B cell (primary cell): Measurements from ENCODE around the gene LDHAL6B. TPM values are rescaled to one million over a fixed set of nuclear protein-coding genes. Genes with fewer than 3 reads are reported as not detected.

ENCODE experiments used
- ATAC-seq: fragments of 200-7000 bp; cut with Tn5 transposase; one replicate; pipeline ENCODE4 v1.10.0; 2021; ENCODE audit warnings: low read depth, mild to moderate bottlenecking, moderate number of reproducible peaks, moderate library complexity
- CTCF ChIA-PET: fragments of 350-600 bp; sonication (Branson Sonifier 250); formaldehyde crosslinking; loops from one replicate; lab custom pipeline; 2021; ENCODE audit warnings: antibody characterized with exemption, inconsistent platforms; lab: Charles Lee
- POLR2A ChIA-PET: fragments of 350-600 bp; sonication (Branson Sonifier 250); formaldehyde crosslinking; loops from one replicate; lab custom pipeline; 2021; ENCODE audit warnings: antibody characterized with exemption; lab: Charles Lee
- DNase-seq: peaks from one replicate; pipeline ENCODE4 v3.0.0; 2013
- H2AFZ ChIP-seq: 2 replicates; pipeline ENCODE4 v1.6.1; 2012; ENCODE audit warnings: mild to moderate bottlenecking, low read depth, low read length; ENCODE audit not compliant: insufficient read depth, poor library complexity, severe bottlenecking
- H3K27ac ChIP-seq, 2 donors: 1 replicate in 1 of 2; 2 replicates in 1 of 2; pipeline ENCODE4 v1.5.1; 2012 to 2013; ENCODE audit warnings: low read length in 2 of 2, mild to moderate bottlenecking in 2 of 2, moderate library complexity in 1 of 2
- H3K27me3 ChIP-seq, 4 experiments: fragments of 200-600 bp in 1 of 4; sonication (generic) in 1 of 4; replicated peaks in 1 of 4; 1 replicate in 2 of 4; 2 replicates in 2 of 4; pipeline versions ENCODE4 v1.6.1 to v1.7.0; 2013 to 2016; ENCODE audit warnings: low read length in 3 of 4, mild to moderate bottlenecking in 2 of 4, mixed read lengths in 1 of 4, moderate library complexity in 1 of 4; ENCODE audit not compliant: insufficient read depth in 4 of 4, control insufficient read depth in 3 of 4; ENCODE audit errors: control extremely low read depth in 1 of 4
- H3K36me3 ChIP-seq, 2 experiments: replicated peaks in 1 of 2; 1 replicate in 1 of 2; 2 replicates in 1 of 2; pipeline versions ENCODE4 v1.6.1 to v1.7.1; 2013; ENCODE audit warnings: low read length in 1 of 2; ENCODE audit not compliant: insufficient read depth in 2 of 2, control insufficient read depth in 1 of 2; ENCODE audit errors: control extremely low read depth in 1 of 2, extremely low read depth in 1 of 2
- H3K4me1 ChIP-seq, 2 donors: fragments of 200-600 bp in 1 of 2; sonication (generic) in 1 of 2; 1 replicate in 1 of 2; 2 replicates in 1 of 2; pipeline versions ENCODE4 v1.5.1 to v1.6.1; 2013 to 2017; ENCODE audit warnings: low read length in 2 of 2; ENCODE audit not compliant: control insufficient read depth in 2 of 2, insufficient read depth in 2 of 2
- H3K4me2 ChIP-seq: replicated peaks from 2 replicates; pipeline ENCODE3; 2012; ENCODE audit warnings: mild to moderate bottlenecking, low read depth, low read length; ENCODE audit not compliant: poor library complexity, severe bottlenecking
- H3K4me3 ChIP-seq, 5 experiments: fragments of 200-600 bp in 1 of 5; sonication (generic) in 1 of 5; 1 replicate in 3 of 5; 2 replicates in 2 of 5; pipeline versions ENCODE4 v1.5.1 to v1.7.0; 2011 to 2016; ENCODE audit warnings: low read length in 4 of 5, mild to moderate bottlenecking in 4 of 5, low read depth in 2 of 5, control low read depth in 1 of 5, moderate library complexity in 1 of 5; ENCODE audit not compliant: insufficient read depth in 1 of 5; ENCODE audit errors: control extremely low read depth in 1 of 5, extremely low read depth in 1 of 5
- H3K79me2 ChIP-seq: fragments of 200-600 bp; sonication (generic); one replicate; pipeline ENCODE4 v1.6.0; 2016; ENCODE audit warnings: low read length; ENCODE audit not compliant: control insufficient read depth, insufficient read depth
- H3K9ac ChIP-seq: fragments of 200-600 bp; sonication (generic); 2 replicates; pipeline ENCODE4 v1.6.1; 2017; ENCODE audit warnings: mild to moderate bottlenecking, low read length, moderate library complexity
- H3K9me3 ChIP-seq, 3 donors: one replicate each; pipeline versions ENCODE4 v1.6.1 to v1.7.1; 2013; ENCODE audit warnings: low read length in 2 of 3; ENCODE audit not compliant: control insufficient read depth in 2 of 3, insufficient read depth in 1 of 3; ENCODE audit errors: control extremely low read depth in 1 of 3
- H4K20me1 ChIP-seq: 2 replicates; pipeline ENCODE4 v1.6.0; 2012; ENCODE audit warnings: mild to moderate bottlenecking, low read length; ENCODE audit not compliant: insufficient read depth, control insufficient read depth, poor library complexity, severe bottlenecking
- H3K27ac Mint-ChIP-seq: one replicate; pipeline ENCODE4 v1.8.0; 2021; ENCODE audit warnings: mixed read lengths
- H3K27me3 Mint-ChIP-seq: one replicate; pipeline ENCODE4 v1.8.0; 2021; ENCODE audit warnings: mixed read lengths
- H3K4me1 Mint-ChIP-seq: one replicate; pipeline ENCODE4 v1.8.0; 2021; ENCODE audit warnings: mixed read lengths
- H3K4me3 Mint-ChIP-seq: one replicate; pipeline ENCODE4 v1.8.0; 2021; ENCODE audit warnings: mixed read lengths
- H3K9me3 Mint-ChIP-seq: one replicate; pipeline ENCODE4 v1.8.0; 2022; ENCODE audit warnings: mixed read lengths; ENCODE audit not compliant: insufficient read depth
- EZH2 ChIP-seq: IDR thresholded peaks from 2 replicates; pipeline ENCODE4 v1.6.1; 2012; ENCODE audit warnings: borderline replicate concordance, low read depth, mild to moderate bottlenecking, moderate library complexity, low read length; ENCODE audit not compliant: insufficient read depth, poor library complexity, severe bottlenecking
- WGBS: methylation state at CpG from one replicate; pipeline ENCODE4 v1.1.5; 2013; ENCODE audit warnings: missing lambda C conversion rate; ENCODE audit not compliant: insufficient coverage; 5-methylcytosine and 5-hydroxymethylcytosine counted together
- intact Hi-C: fragments of 100-400 bp; cut with micrococcal nuclease; formaldehyde crosslinking; loops from one replicate; pipeline ENCODE4 v1.10.0; 2022
- polyA minus RNA-seq: library from RNA; depleted of rRNA, polyadenylated mRNA; stranded (reverse); fragments of >200 nt; gene quantifications from 2 replicates; pipeline ENCODE4 v1.2.3, GENCODE V29; 2012
- polyA plus RNA-seq: library from polyadenylated mRNA; depleted of rRNA; stranded (reverse); fragments of >200 nt; gene quantifications from 2 replicates; pipeline ENCODE4 v1.2.3, GENCODE V29; 2012
- total RNA-seq, 2 donors: library from RNA; stranded (reverse); fragments of 120-200 nt in 1 of 2; gene quantifications; 1 replicate in 1 of 2; 2 replicates in 1 of 2; pipeline versions ENCODE4 v1.2.3 to v1.2.4, GENCODE V29; 2013 to 2022
- TF ChIP-seq, protein P1 (sequence below): fragments of 200-600 bp; IDR thresholded peaks from one replicate; pipeline ENCODE4 v1.8.0; 2022; ENCODE audit warnings: antibody characterized with exemption, mild to moderate bottlenecking

The LDHAL6B gene
- not detected in 2 replicates for total RNA-seq
- total RNA-seq (2013): not detected
- not detected in 2 replicates for polyA plus RNA-seq
- not detected in 2 replicates for polyA minus RNA-seq

DNA sequence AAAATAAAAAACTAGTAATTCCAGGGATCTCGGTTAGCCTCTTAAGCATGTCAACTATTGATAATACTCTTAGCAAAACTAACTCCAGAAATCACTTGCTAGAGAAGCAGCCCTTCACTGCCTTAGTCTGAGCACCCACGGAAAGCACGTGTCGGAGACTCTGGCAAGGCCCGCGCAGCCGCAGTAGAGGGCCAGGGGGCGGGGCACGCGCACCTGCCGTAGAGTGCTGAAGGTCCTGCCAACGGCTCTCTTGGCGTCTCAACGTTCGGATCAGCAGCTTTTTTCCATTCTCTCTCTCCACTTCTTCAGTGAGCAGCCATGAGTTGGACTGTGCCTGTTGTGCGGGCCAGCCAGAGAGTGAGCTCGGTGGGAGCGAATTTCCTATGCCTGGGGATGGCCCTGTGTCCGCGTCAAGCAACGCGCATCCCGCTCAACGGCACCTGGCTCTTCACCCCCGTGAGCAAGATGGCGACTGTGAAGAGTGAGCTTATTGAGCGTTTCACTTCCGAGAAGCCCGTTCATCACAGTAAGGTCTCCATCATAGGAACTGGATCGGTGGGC lies at the start of gene LDHAL6B:
TSS of gene LDHAL6B (plus strand) at position 221 of the 561 bp plus-strand sequence. CDS start at position 319, 98 bp downstream.
- ATAC-seq (no peak), DNase-seq (no peak)
- H3K27me3 Mint-ChIP-seq: no peaks in the 10 kb centered on the region
- ChIA-PET CTCF (interaction anchor here (1.3 kb wide), 1 partner anchor 326 kb away, joined by 3 read pairs; no protein-coding TSS in a partner anchor), POLR2A (interaction anchor here (0.6 kb wide), 1 partner anchor 208 kb away, joined by 3 read pairs; no protein-coding TSS in a partner anchor)
- no peaks in the 10 kb centered on the region for H3K9me3 Mint-ChIP-seq
- Histone ChIP-seq H3K4me1 (peaks cover 0 to 5% of the 10 kb centered on the region in 2 donors), H3K9me3 (no peaks in the 10 kb centered on the region), H3K27me3 (no peaks in the 10 kb centered on the region), H2AFZ (no peak within 1 kb of the TSS), H3K4me3 (no peak within 1 kb of the TSS), H3K27ac (no peak within 1 kb of the TSS), H3K79me2 (no peaks in the 10 kb centered on the region), H3K36me3 (peaks cover 0 to 77% of the 10 kb centered on the region in 2 experiments), H3K9ac (no peak within 1 kb of the TSS), H4K20me1 (no peaks in the 10 kb centered on the region), H3K4me2 (no peak within 1 kb of the TSS)
- no peak within 1 kb of the TSS for H3K27ac Mint-ChIP-seq
- TF ChIP-seq EZH2: no peak
- TF ChIP-seq, protein P1, sequence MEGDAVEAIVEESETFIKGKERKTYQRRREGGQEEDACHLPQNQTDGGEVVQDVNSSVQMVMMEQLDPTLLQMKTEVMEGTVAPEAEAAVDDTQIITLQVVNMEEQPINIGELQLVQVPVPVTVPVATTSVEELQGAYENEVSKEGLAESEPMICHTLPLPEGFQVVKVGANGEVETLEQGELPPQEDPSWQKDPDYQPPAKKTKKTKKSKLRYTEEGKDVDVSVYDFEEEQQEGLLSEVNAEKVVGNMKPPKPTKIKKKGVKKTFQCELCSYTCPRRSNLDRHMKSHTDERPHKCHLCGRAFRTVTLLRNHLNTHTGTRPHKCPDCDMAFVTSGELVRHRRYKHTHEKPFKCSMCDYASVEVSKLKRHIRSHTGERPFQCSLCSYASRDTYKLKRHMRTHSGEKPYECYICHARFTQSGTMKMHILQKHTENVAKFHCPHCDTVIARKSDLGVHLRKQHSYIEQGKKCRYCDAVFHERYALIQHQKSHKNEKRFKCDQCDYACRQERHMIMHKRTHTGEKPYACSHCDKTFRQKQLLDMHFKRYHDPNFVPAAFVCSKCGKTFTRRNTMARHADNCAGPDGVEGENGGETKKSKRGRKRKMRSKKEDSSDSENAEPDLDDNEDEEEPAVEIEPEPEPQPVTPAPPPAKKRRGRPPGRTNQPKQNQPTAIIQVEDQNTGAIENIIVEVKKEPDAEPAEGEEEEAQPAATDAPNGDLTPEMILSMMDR: no peak
- H3K4me1 Mint-ChIP-seq: peaks cover 7% of the 10 kb centered on the region
- intact Hi-C loops: no loop called here
- H3K4me3 Mint-ChIP-seq: no peak within 1 kb of the TSS
- WGBS: 99% methylated on average over 30 of the region's 30 CpGs

DNA sequence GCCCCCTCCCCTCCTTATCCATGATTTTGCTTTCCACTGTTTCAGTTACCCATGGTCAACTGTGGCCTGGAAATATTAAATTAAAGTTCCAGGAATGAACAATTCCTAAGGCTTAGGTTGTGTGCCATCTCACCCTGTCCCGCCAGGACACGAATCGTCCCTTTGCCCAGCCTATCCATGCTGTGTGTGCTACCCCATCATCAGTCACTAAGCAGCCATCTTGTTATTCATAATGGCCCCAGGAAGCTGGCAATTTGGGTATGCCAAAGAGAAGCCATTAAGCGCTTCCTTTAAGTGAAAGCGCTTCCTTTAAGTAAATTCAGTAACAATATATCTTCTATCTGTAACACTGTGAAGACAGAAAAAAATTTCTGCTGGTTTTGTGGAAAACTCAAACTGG lies 49.2 kb upstream of the LDHAL6B start:
- ChIA-PET CTCF (interaction anchor here (1.1 kb wide), 1 partner anchor 372 kb away, joined by 3 read pairs; no protein-coding TSS in a partner anchor), POLR2A (no interaction called here)
- Histone ChIP-seq H3K9ac (no peak overlapping the region), H2AFZ (no peak overlapping the region), H3K27ac (no peak overlapping the region), H4K20me1 (no peaks in the 10 kb centered on the region), H3K36me3 (peaks cover 0 to 67% of the 10 kb centered on the region in 2 experiments), H3K79me2 (peaks cover 3% of the 10 kb centered on the region), H3K4me1 (no peaks in the 10 kb centered on the region), H3K4me3 (no peak overlapping the region), H3K9me3 (no peaks in the 10 kb centered on the region), H3K4me2 (no peak overlapping the region), H3K27me3 (no peaks in the 10 kb centered on the region)
- H3K9me3 Mint-ChIP-seq: no peaks in the 10 kb centered on the region
- WGBS: no CpG with 5 or more reads among the region's 5 CpGs
- ATAC-seq (no peak), DNase-seq (no peak)
- H3K27me3 Mint-ChIP-seq: no peaks in the 10 kb centered on the region
- no peak overlapping the region for H3K4me3 Mint-ChIP-seq
- no peaks in the 10 kb centered on the region for H3K4me1 Mint-ChIP-seq
- no peak overlapping the region for H3K27ac Mint-ChIP-seq
- intact Hi-C loops: no loop called here
- TF ChIP-seq, protein P1: no peak
